AG09319 (cell line): ENCODE data around the gene ESR2.
"Not testable (repeated sequence)": the region's sequence is repeated elsewhere in the genome, so short reads cannot be mapped to it uniquely, and the experiment has no call there.

Experiments used
- DNase-seq: peaks from one replicate; pipeline ENCODE4 v3.0.0-alpha.2; 2010; ENCODE audit warnings: low read depth; ENCODE audit errors: extremely low read depth
- CTCF ChIP-seq: IDR thresholded peaks from 2 replicates; pipeline ENCODE4 v1.5.1; 2011; ENCODE audit warnings: low read depth, mild to moderate bottlenecking, inconsistent platforms, low read length, moderate library complexity

ESR2 gene

GRCh38 chr14:64213853-64214570 is 80.2 kb downstream of the ESR2 start:
- no peak for TF ChIP-seq CTCF
- no peak for DNase-seq

GRCh38 chr14:64213086-64213485 is 81.1 kb downstream of the ESR2 start:
- TF ChIP-seq CTCF: no peak
- DNase-seq: no peak

DNA sequence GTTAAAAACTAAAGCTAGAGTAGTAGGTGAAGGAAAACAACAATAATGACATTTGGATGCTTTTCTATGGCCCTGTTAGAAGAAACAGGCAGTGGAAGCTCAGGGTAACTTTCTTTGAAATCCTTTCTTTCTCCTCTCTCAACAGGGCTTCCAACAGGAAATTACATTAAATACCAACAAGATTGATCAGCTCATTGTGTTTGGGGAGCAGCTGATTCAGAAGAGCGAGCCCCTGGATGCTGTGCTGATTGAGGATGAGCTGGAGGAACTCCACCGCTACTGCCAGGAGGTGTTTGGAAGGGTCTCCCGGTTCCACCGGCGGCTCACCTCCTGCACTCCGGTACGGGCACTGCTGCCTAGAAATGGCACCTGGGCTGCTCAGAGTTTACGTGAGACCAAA is 81.5 kb downstream of the ESR2 start:
- TF ChIP-seq CTCF: no peak
- no peak for DNase-seq

DNA sequence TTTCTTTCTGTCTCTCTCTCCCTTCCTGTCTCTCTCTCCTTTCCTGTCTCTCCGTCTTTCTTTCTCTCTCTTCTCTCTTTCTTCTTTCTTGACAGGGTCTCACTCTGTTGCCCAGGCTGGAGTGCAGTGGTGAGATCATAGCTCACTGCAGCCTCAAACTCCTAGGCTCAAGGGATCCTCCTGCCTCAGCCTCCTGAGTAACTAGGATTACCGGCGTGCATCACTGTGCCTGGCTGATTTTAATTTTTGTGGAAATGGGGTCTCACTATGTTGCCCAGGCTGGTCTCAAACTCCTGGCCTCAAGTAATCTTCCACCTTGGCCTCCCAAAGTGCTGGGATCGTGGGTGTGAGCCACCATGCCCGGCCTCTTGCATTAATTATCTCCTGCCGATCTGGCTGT is 83.3 kb downstream of the ESR2 start:
- DNase-seq: not testable (repeated sequence)

GRCh38 chr14:64210216-64210615 is 84.0 kb downstream of the ESR2 start:
- no peak for DNase-seq
- no peak for TF ChIP-seq CTCF

DNA sequence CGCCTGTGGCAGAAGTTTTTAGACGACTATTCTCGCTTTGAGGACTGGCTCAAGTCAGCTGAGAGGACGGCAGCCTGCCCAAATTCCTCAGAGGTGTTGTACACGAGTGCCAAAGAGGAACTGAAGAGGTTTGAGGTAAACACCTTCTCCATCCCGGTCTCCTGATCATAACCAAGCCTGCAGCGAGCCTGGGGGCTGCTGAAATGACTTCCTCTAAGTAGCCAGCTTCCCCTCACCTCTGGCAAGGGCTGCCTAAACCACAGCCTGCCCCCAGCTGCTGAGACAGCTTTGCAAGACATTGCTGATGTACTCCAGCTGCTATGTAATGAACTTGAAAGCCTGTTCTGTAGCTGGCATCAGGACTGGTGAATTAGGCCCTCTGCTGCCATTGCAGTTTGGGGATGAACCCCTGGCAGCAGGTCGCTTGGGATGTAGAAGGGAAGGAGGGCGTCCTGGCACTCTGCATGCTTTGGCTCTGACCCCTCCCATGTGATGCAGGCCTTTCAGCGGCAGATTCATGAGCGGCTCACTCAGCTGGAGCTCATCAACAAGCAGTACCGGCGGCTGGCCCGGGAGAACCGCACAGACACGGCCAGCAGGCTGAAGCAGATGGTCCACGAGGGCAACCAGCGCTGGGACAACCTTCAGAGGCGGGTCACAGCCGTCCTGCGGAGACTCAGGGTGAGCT is 84.6 kb downstream of the ESR2 start:
- no peak for DNase-seq
- TF ChIP-seq CTCF: no peak

DNA sequence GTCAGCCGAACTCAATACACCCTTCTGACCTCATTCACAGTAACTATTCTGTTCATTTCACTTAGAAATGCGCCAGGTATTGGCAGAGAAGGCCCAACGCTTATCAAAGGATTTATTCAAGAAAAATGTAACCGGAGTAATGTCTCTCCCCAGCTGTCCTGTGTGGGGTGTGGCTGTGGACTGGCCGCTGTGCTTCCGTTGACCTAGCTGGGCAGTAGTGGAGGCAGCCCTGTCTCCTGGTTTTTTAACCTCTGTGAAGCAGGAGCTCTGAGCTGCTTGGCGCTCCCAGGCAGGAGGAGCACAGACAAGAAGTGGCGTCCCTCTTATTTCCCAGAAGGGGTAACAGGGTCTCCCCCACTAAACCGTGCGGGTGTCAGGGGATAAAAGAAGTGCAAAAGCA is 85.2 kb downstream of the ESR2 start:
- no peak for TF ChIP-seq CTCF
- no peak for DNase-seq

DNA sequence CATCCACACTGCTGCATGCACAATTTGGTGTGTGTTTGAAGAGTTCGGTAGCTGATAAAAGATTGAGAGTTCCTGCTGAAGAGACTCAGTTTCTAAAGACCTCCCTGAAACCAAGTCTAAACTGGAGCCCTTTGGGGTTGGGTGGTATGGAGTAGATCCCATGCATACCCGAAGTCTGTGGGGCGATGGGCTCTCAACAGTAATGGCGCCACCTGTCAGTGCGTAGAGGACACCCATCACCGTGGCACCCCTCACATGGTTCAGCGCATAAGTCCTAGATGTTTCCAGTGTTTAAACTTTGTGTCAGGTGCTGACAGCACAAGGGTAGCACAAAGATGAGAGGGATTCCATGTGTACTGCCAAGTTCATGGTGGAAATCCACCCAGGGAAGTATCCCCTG is 85.9 kb downstream of the ESR2 start:
- no peak for DNase-seq
- TF ChIP-seq CTCF: no peak
